ENCODE results near the gene CCNI2. TPM values are rescaled to one million over a fixed set of nuclear protein-coding genes. Genes with fewer than 3 reads are reported as not detected.

Gene CCNI2
- total RNA-seq, 2 experiments from 2014 or later: 4.3 to 4.6 TPM

- H3K36me3 Mint-ChIP-seq (ENCODE audit: low read depth): no peaks in the 10 kb centered on the region
- no peak overlapping the region for H3K27ac Mint-ChIP-seq
- H3K4me3 Mint-ChIP-seq: no peak overlapping the region
- intact Hi-C loops (cut with DNase I, micrococcal nuclease): no loop called here
- H3K4me1 Mint-ChIP-seq: peaks cover 7% of the 10 kb centered on the region
- no peaks in the 10 kb centered on the region for H3K9me3 Mint-ChIP-seq (ENCODE audit: low read depth)
- ATAC-seq (no peak), DNase-seq (no peak)
- peaks cover 25% of the 10 kb centered on the region for H3K27me3 Mint-ChIP-seq
- CTCF ChIA-PET: interaction anchor here (0.7 kb wide), 1 partner anchor 182 kb away, joined by 4 read pairs; no protein-coding TSS in a partner anchor
- POLR2A ChIA-PET: no interaction called here
Measured at GRCh38 chr5:132775476-132775961, 28.3 kb downstream of the CCNI2 start.

- Mint-ChIP-seq H3K27ac (peak overlapping the region; percentile 8), H3K4me1 (peaks cover 7% of the 10 kb centered on the region), H3K4me3 (peak overlapping the region; percentile 65), H3K36me3 (ENCODE audit: low read depth) (no peaks in the 10 kb centered on the region), H3K9me3 (ENCODE audit: low read depth) (no peaks in the 10 kb centered on the region), H3K27me3 (peaks cover 28% of the 10 kb centered on the region)
- intact Hi-C loops (cut with DNase I, micrococcal nuclease): no loop called here
- ATAC-seq (peak; percentile 14), DNase-seq (peak; percentile 17)
- CTCF ChIA-PET: interaction anchor here (0.6 to 0.7 kb wide), 2 partner anchors 8 to 166 kb away, joined by 3 read pairs; no protein-coding TSS in a partner anchor
- POLR2A ChIA-PET: no interaction called here
Measured at GRCh38 chr5:132776131-132776937, 29.1 kb downstream of the CCNI2 start.

GRCh38 chr5:132776938-132777208 lies 29.6 kb downstream of the CCNI2 start:
- ATAC-seq: no peak
- CTCF ChIA-PET: interaction anchor here (0.6 to 0.7 kb wide), 2 partner anchors 8 to 165 kb away, joined by 3 read pairs; no protein-coding TSS in a partner anchor
- Mint-ChIP-seq H3K4me1 (peaks cover 7% of the 10 kb centered on the region), H3K36me3 (ENCODE audit: low read depth) (no peaks in the 10 kb centered on the region), H3K27me3 (peaks cover 33% of the 10 kb centered on the region), H3K4me3 (no peak overlapping the region), H3K9me3 (ENCODE audit: low read depth) (no peaks in the 10 kb centered on the region), H3K27ac (no peak overlapping the region)
- intact Hi-C loops (cut with DNase I, micrococcal nuclease): loop anchor here in 1 of 2 experiments (1.0 kb wide), 2 partner anchors 24 to 40 kb away; partner anchors contain the start of gene KIF3A
- POLR2A ChIA-PET: no interaction called here
- no peak for DNase-seq

GRCh38 chr5:132777209-132778069 lies 30.2 kb downstream of the CCNI2 start, which contains the start of gene SEPTIN8:
Gene SEPTIN8, minus strand, starts transcription at chr5:132777239. Its CDS starts 102 bp downstream, at chr5:132777137.
- DNase-seq: peak; percentile 67
- CTCF ChIA-PET: interaction anchor here (0.6 to 1.4 kb wide), 4 partner anchors 34 to 1098 kb away, joined by 3 to 4 read pairs (median 4); no protein-coding TSS in a partner anchor
- Mint-ChIP-seq H3K9me3 (ENCODE audit: low read depth) (no peaks in the 10 kb centered on the region), H3K27ac (peak within 1 kb of the TSS; percentile 8), H3K4me1 (peaks cover 7% of the 10 kb centered on the region), H3K4me3 (peak within 1 kb of the TSS; percentile 65), H3K36me3 (ENCODE audit: low read depth) (no peaks in the 10 kb centered on the region), H3K27me3 (peaks cover 37% of the 10 kb centered on the region)
- peak; percentile 79 for ATAC-seq
- POLR2A ChIA-PET: no interaction called here
- intact Hi-C loops (cut with DNase I, micrococcal nuclease): loop anchor here in 1 of 2 experiments (1.0 kb wide), 2 partner anchors 24 to 40 kb away; partner anchors contain the start of gene KIF3A

GRCh38 chr5:132778129-132778528 lies 30.9 kb downstream of the CCNI2 start:
- no peak overlapping the region for H3K27ac Mint-ChIP-seq
- peaks cover 41% of the 10 kb centered on the region for H3K27me3 Mint-ChIP-seq
- peak overlapping the region; percentile 59 for H3K4me3 Mint-ChIP-seq
- DNase-seq (no peak), ATAC-seq (no peak)
- intact Hi-C loops (cut with DNase I, micrococcal nuclease): no loop called here
- H3K4me1 Mint-ChIP-seq: peaks cover 7% of the 10 kb centered on the region
- no peaks in the 10 kb centered on the region for H3K9me3 Mint-ChIP-seq (ENCODE audit: low read depth)
- CTCF ChIA-PET: interaction anchor here (0.6 to 1.4 kb wide), 4 partner anchors 33 to 1097 kb away, joined by 3 to 4 read pairs (median 4); no protein-coding TSS in a partner anchor
- POLR2A ChIA-PET: no interaction called here
- H3K36me3 Mint-ChIP-seq (ENCODE audit: low read depth): no peaks in the 10 kb centered on the region

GRCh38 chr5:132778856-132779255 lies 31.6 kb downstream of the CCNI2 start:
- Mint-ChIP-seq H3K27me3 (peaks cover 41% of the 10 kb centered on the region), H3K27ac (no peak overlapping the region), H3K36me3 (ENCODE audit: low read depth) (no peaks in the 10 kb centered on the region), H3K9me3 (ENCODE audit: low read depth) (no peaks in the 10 kb centered on the region), H3K4me1 (peaks cover 7% of the 10 kb centered on the region), H3K4me3 (no peak overlapping the region)
- ChIA-PET CTCF (interaction anchor here (0.6 to 1.2 kb wide), 2 partner anchors 54 to 156 kb away, joined by 3 read pairs; no protein-coding TSS in a partner anchor), POLR2A (no interaction called here)
- intact Hi-C loops (cut with DNase I, micrococcal nuclease): no loop called here
- no peak for ATAC-seq
- DNase-seq: no peak

- intact Hi-C loops (cut with DNase I, micrococcal nuclease): no loop called here
- Mint-ChIP-seq H3K4me3 (no peak overlapping the region), H3K27me3 (peaks cover 39% of the 10 kb centered on the region), H3K27ac (no peak overlapping the region), H3K9me3 (ENCODE audit: low read depth) (no peaks in the 10 kb centered on the region), H3K4me1 (peaks cover 7% of the 10 kb centered on the region), H3K36me3 (ENCODE audit: low read depth) (no peaks in the 10 kb centered on the region)
- ATAC-seq (no peak), DNase-seq (no peak)
- ChIA-PET CTCF (interaction anchor here (0.8 kb wide), 1 partner anchor 13 kb away, joined by 4 read pairs; no protein-coding TSS in a partner anchor), POLR2A (no interaction called here)
Measured at GRCh38 chr5:132779961-132780360, 32.7 kb downstream of the CCNI2 start.

- H3K9me3 Mint-ChIP-seq (ENCODE audit: low read depth): no peaks in the 10 kb centered on the region
- POLR2A ChIA-PET: no interaction called here
- peaks cover 7% of the 10 kb centered on the region for H3K4me1 Mint-ChIP-seq
- H3K27ac Mint-ChIP-seq: no peak overlapping the region
- no peak overlapping the region for H3K4me3 Mint-ChIP-seq
- H3K27me3 Mint-ChIP-seq: peaks cover 42% of the 10 kb centered on the region
- CTCF ChIA-PET: no interaction called here
- intact Hi-C loops (cut with DNase I, micrococcal nuclease): no loop called here
- ATAC-seq: no peak
- H3K36me3 Mint-ChIP-seq (ENCODE audit: low read depth): no peaks in the 10 kb centered on the region
- DNase-seq: no peak
Measured at GRCh38 chr5:132780577-132780976, 33.4 kb downstream of the CCNI2 start.

GRCh38 chr5:132781029-132781428 lies 33.8 kb downstream of the CCNI2 start:
- peaks cover 41% of the 10 kb centered on the region for H3K27me3 Mint-ChIP-seq
- no peak overlapping the region for H3K27ac Mint-ChIP-seq
- intact Hi-C loops (cut with DNase I, micrococcal nuclease): no loop called here
- no peaks in the 10 kb centered on the region for H3K9me3 Mint-ChIP-seq (ENCODE audit: low read depth)
- DNase-seq (no peak), ATAC-seq (no peak)
- peaks cover 7% of the 10 kb centered on the region for H3K4me1 Mint-ChIP-seq
- ChIA-PET CTCF (no interaction called here), POLR2A (no interaction called here)
- H3K36me3 Mint-ChIP-seq (ENCODE audit: low read depth): no peaks in the 10 kb centered on the region
- H3K4me3 Mint-ChIP-seq: no peak overlapping the region

- DNase-seq (no peak), ATAC-seq (no peak)
- H3K27ac Mint-ChIP-seq: no peak overlapping the region
- CTCF ChIA-PET: interaction anchor here (0.7 kb wide), 1 partner anchor 39 kb away, joined by 3 read pairs; no protein-coding TSS in a partner anchor
- H3K4me3 Mint-ChIP-seq: no peak overlapping the region
- no peaks in the 10 kb centered on the region for H3K9me3 Mint-ChIP-seq (ENCODE audit: low read depth)
- H3K4me1 Mint-ChIP-seq: peaks cover 4% of the 10 kb centered on the region
- POLR2A ChIA-PET: no interaction called here
- intact Hi-C loops (cut with DNase I, micrococcal nuclease): no loop called here
- no peaks in the 10 kb centered on the region for H3K36me3 Mint-ChIP-seq (ENCODE audit: low read depth)
- H3K27me3 Mint-ChIP-seq: peaks cover 39% of the 10 kb centered on the region
Measured at GRCh38 chr5:132782101-132782500, 34.9 kb downstream of the CCNI2 start.

- ATAC-seq (no peak), DNase-seq (no peak)
- H3K27me3 Mint-ChIP-seq: peaks cover 21% of the 10 kb centered on the region
- CTCF ChIA-PET: interaction anchor here (0.6 to 1.1 kb wide), 4 partner anchors 32 to 744 kb away, joined by 3 to 6 read pairs (median 3); no protein-coding TSS in a partner anchor
- H3K9me3 Mint-ChIP-seq (ENCODE audit: low read depth): no peaks in the 10 kb centered on the region
- POLR2A ChIA-PET: no interaction called here
- H3K36me3 Mint-ChIP-seq (ENCODE audit: low read depth): no peaks in the 10 kb centered on the region
- H3K4me1 Mint-ChIP-seq: no peaks in the 10 kb centered on the region
- no peak overlapping the region for H3K4me3 Mint-ChIP-seq
- no peak overlapping the region for H3K27ac Mint-ChIP-seq
- intact Hi-C loops (cut with DNase I, micrococcal nuclease): no loop called here
Measured at GRCh38 chr5:132785365-132785764, 38.1 kb downstream of the CCNI2 start.
